B cell (primary cell): ENCODE results near the gene ARNT2.

Experiments
- CTCF ChIP-seq: fragments of 200-600 bp; IDR thresholded peaks from one replicate; pipeline ENCODE4 v1.8.0; 2022; ENCODE audit warnings: antibody characterized with exemption, mild to moderate bottlenecking
- EZH2 ChIP-seq: IDR thresholded peaks from 2 replicates; pipeline ENCODE4 v1.6.1; 2012; ENCODE audit warnings: borderline replicate concordance, low read depth, mild to moderate bottlenecking, moderate library complexity, low read length; ENCODE audit not compliant: insufficient read depth, poor library complexity, severe bottlenecking

GRCh38 chr15:80492409-80492808 is 88.2 kb downstream of the ARNT2 start:
- TF ChIP-seq CTCF (no peak), EZH2 (no peak)
